H4 (cell line): Measurements from ENCODE around the gene KLHL20. TPM values are rescaled to one million over a fixed set of nuclear protein-coding genes. Genes with fewer than 3 reads are reported as not detected.
"Not testable (repeated sequence)": the region's sequence is repeated elsewhere in the genome, so short reads cannot be mapped to it uniquely, and the experiment has no call there.

Source experiments
- DNase-seq: peaks from one replicate; pipeline ENCODE4 v3.0.0-alpha.2; 2015; ENCODE audit warnings: low spot score
- total RNA-seq: library from RNA; depleted of rRNA; stranded (reverse); fragments of >200 nt; shearing (Covaris generic); gene quantifications from 2 replicates; pipeline ENCODE4 v1.2.3, GENCODE V29; 2014

The KLHL20 gene
- total RNA-seq, 1 experiment from 2014 or later = 10.6 TPM

GRCh38 chr1:173749137-173749536, 34.4 kb downstream of the KLHL20 start:
- no peak for DNase-seq

DNA sequence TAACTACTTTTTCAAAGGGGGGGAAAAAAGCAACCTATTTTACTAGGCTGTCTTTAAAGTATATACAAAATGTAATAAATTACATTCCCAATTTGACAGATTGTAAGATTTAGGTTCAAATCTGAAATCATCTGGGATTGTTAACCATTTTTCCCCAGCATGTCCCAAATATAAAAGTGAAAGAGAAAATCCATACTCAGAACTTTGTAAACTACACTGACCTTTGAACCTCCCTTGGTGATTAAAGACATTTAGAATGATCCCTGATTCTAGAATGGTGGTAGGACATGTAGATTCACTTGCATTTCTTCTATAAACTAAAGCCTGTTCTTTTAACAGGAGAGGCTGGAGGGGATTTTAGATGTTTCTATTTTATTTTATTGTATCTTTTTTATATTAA, 39.0 kb downstream of the KLHL20 start:
- no peak for DNase-seq

DNA sequence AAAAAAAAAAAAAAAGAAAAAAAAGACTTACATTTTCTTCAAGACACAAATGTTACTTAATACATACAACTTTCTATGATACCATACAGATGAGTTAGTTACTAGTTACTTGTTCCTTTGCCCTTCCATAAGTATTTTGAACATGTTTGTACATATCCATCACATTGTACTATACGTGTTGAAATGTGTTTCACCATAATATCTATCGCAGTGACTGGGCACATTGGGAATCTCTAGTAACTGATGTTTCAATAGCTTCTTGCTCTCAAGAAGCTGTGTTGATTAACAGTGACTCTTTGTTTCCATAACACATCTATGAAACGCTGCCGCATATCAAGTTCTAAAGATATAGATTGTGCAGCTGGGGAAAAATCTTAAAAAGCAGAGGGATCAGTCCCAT, 42.9 kb downstream of the KLHL20 start:
- DNase-seq = no peak

GRCh38 chr1:173758110-173758509, 43.3 kb downstream of the KLHL20 start:
- DNase-seq = no peak

GRCh38 chr1:173758980-173759379, 44.2 kb downstream of the KLHL20 start:
- no peak for DNase-seq

- not testable (repeated sequence) for DNase-seq
These were observed 49.5 kb downstream of the KLHL20 start for GRCh38 chr1:173764331-173764730.

GRCh38 chr1:173768206-173768605, 53.4 kb downstream of the KLHL20 start:
- DNase-seq = no peak

GRCh38 chr1:173768827-173769226, 54.0 kb downstream of the KLHL20 start:
- no peak for DNase-seq

- DNase-seq = not testable (repeated sequence)
These were observed 55.5 kb downstream of the KLHL20 start for GRCh38 chr1:173770330-173770729.

GRCh38 chr1:173771560-173771959, 56.8 kb downstream of the KLHL20 start:
- no peak for DNase-seq

DNA sequence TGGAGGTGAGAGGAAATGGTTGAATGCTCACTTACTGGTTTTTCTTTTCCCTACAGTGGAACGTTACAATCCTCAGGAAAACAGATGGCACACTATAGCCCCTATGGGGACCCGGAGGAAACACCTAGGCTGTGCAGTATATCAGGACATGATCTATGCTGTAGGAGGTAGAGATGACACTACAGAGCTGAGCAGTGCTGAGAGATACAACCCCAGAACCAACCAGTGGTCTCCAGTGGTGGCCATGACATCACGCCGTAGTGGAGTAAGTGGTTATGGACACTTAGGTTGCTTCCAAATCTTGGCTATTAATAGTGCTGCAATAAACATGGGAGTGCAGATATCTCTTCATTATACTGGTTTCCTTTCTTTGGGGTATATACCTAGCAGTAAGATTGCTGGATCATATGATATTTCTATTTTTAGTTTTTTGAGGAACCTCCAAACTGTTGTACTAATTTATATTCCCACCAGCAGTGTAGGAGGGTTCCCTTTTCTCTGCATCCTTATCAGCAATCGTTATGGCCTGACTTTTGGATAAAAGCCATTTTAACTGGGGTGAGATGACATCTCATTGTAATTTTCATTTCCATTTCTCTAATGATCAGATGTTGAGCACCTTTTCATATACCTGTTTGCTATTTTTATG, 60.9 kb downstream of the KLHL20 start:
- no peak for DNase-seq

DNA sequence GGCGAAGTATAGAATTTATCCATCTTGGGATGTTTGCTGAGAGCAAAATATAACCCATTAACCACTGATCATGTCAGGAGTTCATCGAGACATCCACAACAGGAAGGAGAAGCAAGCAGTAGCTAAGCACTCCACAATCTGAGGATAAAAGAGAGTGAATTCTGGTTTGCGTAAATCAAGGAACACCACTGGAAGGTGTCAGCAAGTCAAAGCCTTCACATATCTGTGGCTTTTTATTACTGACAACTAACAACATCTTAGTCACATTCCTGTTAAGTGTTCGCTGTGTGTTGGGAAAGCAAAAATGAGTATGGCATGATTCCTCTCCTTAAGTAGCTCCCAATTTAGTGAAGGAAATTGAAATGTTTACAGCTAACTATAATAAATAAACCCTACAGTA, 65.2 kb downstream of the KLHL20 start:
- DNase-seq = no peak

- no peak for DNase-seq
These were observed 70.2 kb downstream of the KLHL20 start for GRCh38 chr1:173784997-173785396.

DNA sequence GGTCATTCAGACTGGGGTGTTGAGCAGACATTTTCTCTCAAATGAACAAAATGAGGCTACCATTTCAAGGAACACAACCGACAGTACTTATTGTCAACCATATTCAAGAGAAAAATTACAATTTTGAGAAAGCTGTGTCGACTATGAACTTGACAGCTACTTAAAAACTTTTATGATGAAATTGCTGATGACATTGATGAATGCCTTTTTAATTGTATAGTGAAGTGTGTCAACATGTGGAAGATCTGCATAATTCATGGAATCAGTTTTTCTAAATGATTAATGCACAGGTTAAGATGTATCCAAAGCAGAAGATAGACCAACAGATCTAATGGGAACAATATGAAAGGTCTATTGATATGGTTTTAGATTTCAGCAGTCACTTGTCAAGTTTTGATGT, 75.1 kb downstream of the KLHL20 start:
- no peak for DNase-seq

DNA sequence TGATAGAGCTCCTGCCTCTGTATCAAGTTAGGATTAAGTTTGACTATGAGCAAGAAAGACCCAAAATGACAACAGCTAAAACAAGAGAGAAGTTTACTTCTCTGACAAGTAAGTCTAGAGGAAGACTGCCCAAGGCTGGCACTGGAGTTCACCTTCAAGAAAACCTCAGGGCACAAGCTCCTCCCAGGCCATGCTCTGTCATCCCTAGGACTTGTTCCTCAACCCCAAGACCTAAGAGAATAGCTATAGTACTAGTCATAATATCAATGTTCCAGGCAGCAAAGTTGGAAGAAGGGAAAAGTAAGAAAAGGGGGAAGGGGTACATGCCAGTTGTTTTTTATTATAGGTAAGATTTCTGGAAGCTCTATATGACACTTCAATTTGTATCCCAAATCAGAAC, 83.3 kb downstream of the KLHL20 start:
- DNase-seq = no peak

- DNase-seq = not testable (repeated sequence)
These were observed 85.2 kb downstream of the KLHL20 start for GRCh38 chr1:173799995-173800394.

GRCh38 chr1:173802961-173803360, 88.2 kb downstream of the KLHL20 start:
- DNase-seq = no peak

GRCh38 chr1:173813654-173814053, 98.9 kb downstream of the KLHL20 start:
- DNase-seq = not testable (repeated sequence)

DNA sequence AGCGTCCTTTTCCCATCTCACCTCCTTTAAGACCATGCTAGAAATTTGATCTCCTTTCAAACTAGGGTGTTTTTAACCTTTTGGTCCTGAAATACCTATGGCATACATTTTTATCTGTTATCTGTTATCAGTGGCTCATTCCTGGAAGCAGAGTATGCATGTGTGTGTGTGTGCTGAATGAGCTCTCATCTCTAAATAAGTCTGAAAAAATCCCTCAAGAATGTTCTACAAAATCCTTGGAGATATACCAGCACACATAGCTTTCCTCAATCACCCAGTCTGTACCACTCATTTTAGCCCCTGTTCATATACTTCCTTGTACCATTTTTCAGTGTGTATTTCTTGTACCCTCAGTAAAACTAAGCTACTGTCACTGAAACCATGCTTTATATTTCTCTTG, 103.7 kb downstream of the KLHL20 start:
- DNase-seq = no peak

- no peak for DNase-seq
These were observed 106.9 kb downstream of the KLHL20 start for GRCh38 chr1:173821680-173822079.

DNA sequence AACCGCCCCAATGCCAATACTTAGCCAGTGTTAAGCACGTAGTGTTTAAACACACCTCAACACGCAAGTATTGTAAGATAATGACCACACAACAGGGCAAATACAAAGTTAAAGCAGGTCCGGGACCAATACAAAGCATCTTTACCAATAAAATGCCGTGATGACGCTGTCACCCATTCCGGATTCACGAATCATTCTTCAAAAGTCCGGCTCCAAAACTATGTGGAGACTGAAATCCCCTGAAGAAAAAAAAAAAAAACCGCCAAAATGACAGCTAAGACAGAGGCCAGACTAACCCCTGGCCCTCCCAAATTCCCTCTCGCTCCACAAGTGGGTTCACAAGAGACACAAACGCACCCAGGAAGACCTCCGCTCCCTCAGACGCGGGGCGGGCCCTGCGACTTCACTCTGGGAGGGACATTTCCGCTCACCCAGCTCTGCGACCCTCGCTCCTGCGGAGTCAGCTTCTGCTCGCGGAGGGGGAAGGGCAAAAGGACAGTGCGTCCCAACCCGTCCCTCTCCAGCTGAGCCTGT, 109.1 kb downstream of the KLHL20 start:
- DNase-seq = no peak

- peak; percentile 98 for DNase-seq
These were observed 109.7 kb downstream of the KLHL20 start, which contains the start of the genes CENPL and DARS2 for GRCh38 chr1:173824315-173825081. Gene CENPL (minus strand): TSS chr1:173824883. CDS start chr1:173811299, 13,584 bp downstream. Gene DARS2 (plus strand): TSS chr1:173824673. CDS start chr1:173825230, 557 bp downstream.

DNA sequence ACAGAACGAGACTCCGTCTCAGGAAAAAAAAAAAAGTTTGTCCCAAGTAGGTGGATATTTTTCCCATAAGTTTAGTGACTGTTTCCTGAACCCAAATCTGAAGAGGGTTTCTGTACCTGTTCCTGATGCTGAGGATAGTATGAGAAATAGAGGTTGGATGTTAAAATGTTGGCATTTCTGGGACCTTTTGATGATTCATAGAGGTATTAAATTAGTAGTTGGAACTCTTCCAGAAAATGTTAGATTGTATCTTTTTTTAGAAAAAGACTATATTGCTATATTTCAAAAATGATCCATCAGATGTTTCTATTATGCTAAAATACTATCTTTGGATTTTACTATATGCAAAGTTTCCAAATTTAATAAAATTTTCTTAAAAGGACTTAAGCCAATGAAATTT, 112.8 kb downstream of the KLHL20 start:
- DNase-seq = no peak
